Measurements from ENCODE around the gene SEC31B. TPM values are rescaled to one million over a fixed set of nuclear protein-coding genes. Genes with fewer than 3 reads are reported as not detected.
A peak's percentile ranks its signal among the peaks of the same experiment; 100 is the strongest.

Gene SEC31B
- total and polyA plus RNA-seq, 3 experiments from 2014 or later, result 2.3 to 15.8 (median 15.4) TPM

GRCh38 chr10:100481462-100482081 lies 38.1 kb downstream of the SEC31B start:
- Histone ChIP-seq H3K27me3 (ENCODE audit: insufficient read depth, low read length, poor library complexity, severe bottlenecking) (peaks cover 7% of the 10 kb centered on the region), H3K4me3 (ENCODE audit: low read length) (peak overlapping the region; percentile 60), H3K9me3 (ENCODE audit: low read length) (no peaks in the 10 kb centered on the region), H3K4me1 (ENCODE audit: insufficient read depth, low read length) (no peaks in the 10 kb centered on the region), H3K36me3 (ENCODE audit: insufficient read depth, low read length) (no peaks in the 10 kb centered on the region), H3K27ac (ENCODE audit: low read depth, low read length) (no peak overlapping the region)
- H3K4me3 Mint-ChIP-seq, result peak overlapping the region; percentile 15 to 93 (median 78)
- peaks cover 12 to 27% of the 10 kb centered on the region in 2 donors for H3K27me3 Mint-ChIP-seq
- ChIA-PET CTCF (interaction anchor here (0.8 to 5.3 kb wide), 19 partner anchors 8 to 145 kb away, joined by 3 to 80 read pairs (median 8); partner anchors contain the start of genes HIF1AN, NDUFB8, SEC31B and WNT8B), POLR2A (interaction anchor here (1.0 to 1.9 kb wide), 3 partner anchors 28 to 54 kb away, joined by 4 to 6 read pairs (median 4); partner anchors contain the start of gene HIF1AN)
- DNase-seq, result peak; percentile 75 to 92 (median 88)
- no peaks in the 10 kb centered on the region for H3K9me3 Mint-ChIP-seq
- H3K36me3 Mint-ChIP-seq, result peaks cover 0 to 12% (median 5%) of the 10 kb centered on the region in 3 donors
- peaks cover 11 to 15% (median 12%) of the 10 kb centered on the region in 3 donors for H3K4me1 Mint-ChIP-seq
- peak overlapping the region in 3 of 8 donors; percentile 21 to 53 (median 52) for H3K27ac Mint-ChIP-seq

DNA sequence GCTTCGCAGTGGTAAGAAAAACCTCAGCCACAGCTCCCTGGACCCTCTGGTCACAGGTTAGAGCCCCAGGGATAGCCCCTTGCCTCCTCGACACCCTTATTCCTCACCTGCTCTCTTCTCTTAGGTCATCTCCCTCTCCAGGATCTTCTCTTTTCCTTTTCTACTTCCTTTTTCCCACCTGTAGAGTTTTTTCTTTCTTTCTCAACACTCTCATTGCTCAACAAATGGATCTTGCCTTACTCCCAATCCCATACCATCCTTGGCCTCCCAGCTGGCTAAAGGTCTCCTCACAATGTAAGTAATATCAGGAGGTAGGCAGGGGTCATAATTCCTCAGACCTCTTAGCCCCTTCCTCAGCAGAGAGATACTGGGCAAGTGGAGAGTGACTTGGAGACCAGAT lies 39.7 kb downstream of the SEC31B start:
- ChIA-PET CTCF (interaction anchor here (5.3 kb wide), 1 partner anchor 39 kb away, joined by 44 read pairs; the partner anchor contains the start of gene SEC31B), POLR2A (interaction anchor here (1.9 kb wide), 1 partner anchor 55 kb away, joined by 6 read pairs; the partner anchor contains the start of gene HIF1AN)
- Mint-ChIP-seq H3K27ac (no peak overlapping the region), H3K27me3 (peaks cover 12 to 27% of the 10 kb centered on the region in 2 donors), H3K4me3 (no peak overlapping the region), H3K36me3 (peaks cover 0 to 5% (median 3%) of the 10 kb centered on the region in 3 donors), H3K9me3 (no peaks in the 10 kb centered on the region), H3K4me1 (peaks cover 11 to 15% (median 12%) of the 10 kb centered on the region in 3 donors)
- H3K27me3 ChIP-seq (ENCODE audit: insufficient read depth, low read length, poor library complexity, severe bottlenecking), result peaks cover 7% of the 10 kb centered on the region
- no peak overlapping the region for H3K4me3 ChIP-seq (ENCODE audit: low read length)
- no peaks in the 10 kb centered on the region for H3K36me3 ChIP-seq (ENCODE audit: insufficient read depth, low read length)
- no peaks in the 10 kb centered on the region for H3K9me3 ChIP-seq (ENCODE audit: low read length)
- no peak overlapping the region for H3K27ac ChIP-seq (ENCODE audit: low read depth, low read length)
- DNase-seq, result no peak
- no peaks in the 10 kb centered on the region for H3K4me1 ChIP-seq (ENCODE audit: insufficient read depth, low read length)

DNA sequence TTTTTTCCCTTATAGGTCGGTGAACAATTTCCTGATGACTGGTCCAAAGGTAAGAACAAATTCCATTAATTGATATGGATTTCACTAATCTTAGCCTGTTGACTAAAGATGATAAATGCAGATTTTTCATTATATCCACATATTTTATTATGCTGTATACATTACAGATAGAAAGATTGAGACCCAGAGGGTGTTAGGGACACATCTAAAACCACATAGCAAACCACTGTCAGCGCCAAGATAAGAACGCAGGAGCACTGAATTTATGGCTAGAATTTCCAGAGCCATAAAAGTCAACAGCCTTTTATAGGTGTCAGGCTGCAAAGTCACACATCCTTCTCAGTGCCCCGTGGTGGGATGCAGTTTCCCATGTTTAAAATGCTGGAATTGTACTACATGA lies 40.6 kb downstream of the SEC31B start:
- H3K4me3 Mint-ChIP-seq, result no peak overlapping the region
- H3K27ac ChIP-seq (ENCODE audit: low read depth, low read length), result no peak overlapping the region

GRCh38 chr10:100477970-100478369 lies 41.7 kb downstream of the SEC31B start:
- Histone ChIP-seq H3K27ac (ENCODE audit: low read depth, low read length) (no peak overlapping the region), H3K9me3 (ENCODE audit: low read length) (no peaks in the 10 kb centered on the region), H3K36me3 (ENCODE audit: insufficient read depth, low read length) (no peaks in the 10 kb centered on the region), H3K4me1 (ENCODE audit: insufficient read depth, low read length) (no peaks in the 10 kb centered on the region), H3K4me3 (ENCODE audit: low read length) (no peak overlapping the region), H3K27me3 (ENCODE audit: insufficient read depth, low read length, poor library complexity, severe bottlenecking) (peaks cover 7% of the 10 kb centered on the region)
- Mint-ChIP-seq H3K4me1 (peaks cover 6 to 12% (median 8%) of the 10 kb centered on the region in 3 donors), H3K9me3 (no peaks in the 10 kb centered on the region), H3K27ac (no peak overlapping the region), H3K27me3 (peaks cover 12 to 34% of the 10 kb centered on the region in 2 donors), H3K36me3 (no peaks in the 10 kb centered on the region), H3K4me3 (no peak overlapping the region)
- ChIA-PET POLR2A (no interaction called here), CTCF (interaction anchor here (1.3 kb wide), 1 partner anchor 10 kb away, joined by 3 read pairs; no protein-coding TSS in a partner anchor)
- no peak for DNase-seq

More for the DNA sequence above, 40.6 kb downstream of the SEC31B start:
- Histone ChIP-seq H3K4me3 (ENCODE audit: low read length) (no peak overlapping the region), H3K27me3 (ENCODE audit: insufficient read depth, low read length, poor library complexity, severe bottlenecking) (peaks cover 7% of the 10 kb centered on the region), H3K9me3 (ENCODE audit: low read length) (no peaks in the 10 kb centered on the region), H3K4me1 (ENCODE audit: insufficient read depth, low read length) (no peaks in the 10 kb centered on the region), H3K36me3 (ENCODE audit: insufficient read depth, low read length) (no peaks in the 10 kb centered on the region)
- ChIA-PET CTCF (no interaction called here), POLR2A (interaction anchor here (0.7 kb wide), 1 partner anchor 38 kb away, joined by 5 read pairs; no protein-coding TSS in a partner anchor)
- H3K36me3 Mint-ChIP-seq, result no peaks in the 10 kb centered on the region
- no peak overlapping the region for H3K27ac Mint-ChIP-seq
- H3K4me1 Mint-ChIP-seq, result peaks cover 11 to 15% (median 12%) of the 10 kb centered on the region in 3 donors
- H3K27me3 Mint-ChIP-seq, result peaks cover 12 to 31% of the 10 kb centered on the region in 2 donors
- DNase-seq, result no peak
- H3K9me3 Mint-ChIP-seq, result no peaks in the 10 kb centered on the region

DNA sequence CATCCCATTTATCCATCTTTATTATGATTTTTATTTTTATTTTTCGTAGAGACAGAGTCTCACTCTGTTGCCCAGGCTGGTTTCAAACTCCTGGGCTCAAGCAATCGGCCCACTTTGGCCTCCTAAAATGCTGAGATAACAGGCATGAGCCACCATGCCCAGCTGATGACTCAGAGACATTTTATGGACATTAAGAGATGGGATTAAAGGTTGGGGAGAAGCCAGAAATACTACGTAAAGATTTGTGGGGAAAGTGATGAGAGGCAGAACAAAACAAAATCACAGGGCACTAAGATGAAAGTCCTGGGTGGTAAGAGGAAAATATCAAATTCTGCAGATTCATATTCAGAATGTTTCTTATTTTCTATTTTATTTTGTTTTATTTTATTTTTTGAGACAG lies 49.3 kb downstream of the SEC31B start:
- Histone ChIP-seq H3K36me3 (ENCODE audit: insufficient read depth, low read length) (no peaks in the 10 kb centered on the region), H3K27me3 (ENCODE audit: insufficient read depth, low read length, poor library complexity, severe bottlenecking) (no peaks in the 10 kb centered on the region), H3K4me1 (ENCODE audit: insufficient read depth, low read length) (no peaks in the 10 kb centered on the region), H3K27ac (ENCODE audit: low read depth, low read length) (no peak overlapping the region), H3K9me3 (ENCODE audit: low read length) (no peaks in the 10 kb centered on the region), H3K4me3 (ENCODE audit: low read length) (no peak overlapping the region)
- Mint-ChIP-seq H3K4me1 (no peaks in the 10 kb centered on the region), H3K36me3 (no peaks in the 10 kb centered on the region), H3K9me3 (no peaks in the 10 kb centered on the region), H3K27ac (peak overlapping the region in 1 of 8 donors; percentile 83), H3K4me3 (no peak overlapping the region), H3K27me3 (peaks cover 2 to 12% of the 10 kb centered on the region in 2 donors)
- no peak for DNase-seq
- ChIA-PET POLR2A (no interaction called here), CTCF (interaction anchor here (1.2 kb wide), 1 partner anchor 12 kb away, joined by 5 read pairs; no protein-coding TSS in a partner anchor)

GRCh38 chr10:100469756-100470155 lies 49.9 kb downstream of the SEC31B start:
- Histone ChIP-seq H3K4me1 (ENCODE audit: insufficient read depth, low read length) (no peaks in the 10 kb centered on the region), H3K27ac (ENCODE audit: low read depth, low read length) (no peak overlapping the region), H3K27me3 (ENCODE audit: insufficient read depth, low read length, poor library complexity, severe bottlenecking) (no peaks in the 10 kb centered on the region), H3K36me3 (ENCODE audit: insufficient read depth, low read length) (no peaks in the 10 kb centered on the region), H3K4me3 (ENCODE audit: low read length) (no peak overlapping the region), H3K9me3 (ENCODE audit: low read length) (no peaks in the 10 kb centered on the region)
- no peak overlapping the region for H3K4me3 Mint-ChIP-seq
- DNase-seq, result no peak
- no peaks in the 10 kb centered on the region for H3K4me1 Mint-ChIP-seq
- H3K27me3 Mint-ChIP-seq, result peaks cover 2 to 12% of the 10 kb centered on the region in 2 donors
- ChIA-PET CTCF (interaction anchor here (1.2 kb wide), 1 partner anchor 13 kb away, joined by 5 read pairs; no protein-coding TSS in a partner anchor), POLR2A (no interaction called here)
- H3K27ac Mint-ChIP-seq, result no peak overlapping the region
- H3K9me3 Mint-ChIP-seq, result no peaks in the 10 kb centered on the region
- no peaks in the 10 kb centered on the region for H3K36me3 Mint-ChIP-seq

- Histone ChIP-seq H3K27me3 (ENCODE audit: insufficient read depth, low read length, poor library complexity, severe bottlenecking) (no peaks in the 10 kb centered on the region), H3K9me3 (ENCODE audit: low read length) (no peaks in the 10 kb centered on the region), H3K4me3 (ENCODE audit: low read length) (no peak overlapping the region), H3K4me1 (ENCODE audit: insufficient read depth, low read length) (no peaks in the 10 kb centered on the region), H3K36me3 (ENCODE audit: insufficient read depth, low read length) (no peaks in the 10 kb centered on the region), H3K27ac (ENCODE audit: low read depth, low read length) (no peak overlapping the region)
- no peaks in the 10 kb centered on the region for H3K36me3 Mint-ChIP-seq
- no peaks in the 10 kb centered on the region for H3K9me3 Mint-ChIP-seq
- H3K4me1 Mint-ChIP-seq, result no peaks in the 10 kb centered on the region
- POLR2A ChIA-PET, result no interaction called here
- no peak overlapping the region for H3K27ac Mint-ChIP-seq
- CTCF ChIA-PET, result interaction anchor here (1.2 to 1.3 kb wide), 2 partner anchors 13 to 14 kb away, joined by 4 to 5 read pairs; no protein-coding TSS in a partner anchor
- DNase-seq, result no peak
- no peak overlapping the region for H3K4me3 Mint-ChIP-seq
- peaks cover 2 to 7% of the 10 kb centered on the region in 2 donors for H3K27me3 Mint-ChIP-seq
Observed at GRCh38 chr10:100468978-100469377, 50.7 kb downstream of the SEC31B start.

GRCh38 chr10:100468322-100468721 lies 51.3 kb downstream of the SEC31B start:
- peaks cover 2 to 4% of the 10 kb centered on the region in 2 donors for H3K27me3 Mint-ChIP-seq
- H3K9me3 Mint-ChIP-seq, result no peaks in the 10 kb centered on the region
- Histone ChIP-seq H3K36me3 (ENCODE audit: insufficient read depth, low read length) (no peaks in the 10 kb centered on the region), H3K4me1 (ENCODE audit: insufficient read depth, low read length) (no peaks in the 10 kb centered on the region), H3K9me3 (ENCODE audit: low read length) (no peaks in the 10 kb centered on the region), H3K27ac (ENCODE audit: low read depth, low read length) (no peak overlapping the region), H3K4me3 (ENCODE audit: low read length) (no peak overlapping the region), H3K27me3 (ENCODE audit: insufficient read depth, low read length, poor library complexity, severe bottlenecking) (no peaks in the 10 kb centered on the region)
- ChIA-PET POLR2A (no interaction called here), CTCF (interaction anchor here (0.9 to 1.3 kb wide), 2 partner anchors 14 to 31 kb away, joined by 3 to 4 read pairs; no protein-coding TSS in a partner anchor)
- H3K4me1 Mint-ChIP-seq, result no peaks in the 10 kb centered on the region
- DNase-seq, result no peak
- H3K36me3 Mint-ChIP-seq, result no peaks in the 10 kb centered on the region
- no peak overlapping the region for H3K4me3 Mint-ChIP-seq
- H3K27ac Mint-ChIP-seq, result no peak overlapping the region

Measured in CD8-positive, alpha-beta memory T cell (primary cell).